ENCODE data around the gene NEK6. TPM values are rescaled to one million over a fixed set of nuclear protein-coding genes. Genes with fewer than 3 reads are reported as not detected.

The NEK6 gene
- total and polyA plus RNA-seq, 4 donors: 19.0 to 86.2 (median 53.1) TPM

GRCh38 chr9:124364141-124364540, 106.4 kb downstream of the NEK6 start:
- no peaks in the 10 kb centered on the region for H3K27me3 ChIP-seq (ENCODE audit: control insufficient read depth in 3 of 3, insufficient read depth in 3 of 3, low read length in 2 of 3)
- no peak overlapping the region for H3K4me3 ChIP-seq
- no peak overlapping the region for H3K9ac ChIP-seq (ENCODE audit: insufficient read depth in 1 of 2, low read length in 2 of 2)
- peaks cover 0 to 8% (median 0%) of the 10 kb centered on the region in 5 donors for H3K4me1 ChIP-seq (ENCODE audit: control insufficient read depth in 5 of 5, insufficient read depth in 5 of 5, low read length in 5 of 5)
- no peak overlapping the region for H3K27ac ChIP-seq (ENCODE audit: low read depth in 1 of 2, low read length in 1 of 2)
- H3K36me3 ChIP-seq (ENCODE audit: control insufficient read depth in 4 of 4, insufficient read depth in 4 of 4, low read length in 4 of 4): peaks cover 0 to 6% (median 4%) of the 10 kb centered on the region in 4 donors
- ATAC-seq (ENCODE audit: insufficient read depth, low FRiP score): no peak
- no peak for DNase-seq
- TF ChIP-seq CTCF (IDR thresholded peaks at IDR 0.05; ENCODE audit: control extremely low read depth, extremely low read depth): no peak
- 88 to 96% methylated on average over 4 of the region's 4 CpGs for WGBS, 2 donors
- H3K9me3 ChIP-seq (ENCODE audit: control insufficient read depth in 4 of 4, insufficient read depth in 3 of 4, low read length in 3 of 4): peaks cover 0 to 2% (median 0%) of the 10 kb centered on the region in 4 donors

- H3K36me3 ChIP-seq (ENCODE audit: control insufficient read depth in 4 of 4, insufficient read depth in 4 of 4, low read length in 4 of 4): peaks cover 0 to 6% (median 4%) of the 10 kb centered on the region in 4 donors
- H3K9me3 ChIP-seq (ENCODE audit: control insufficient read depth in 4 of 4, insufficient read depth in 3 of 4, low read length in 3 of 4): peaks cover 0 to 2% (median 0%) of the 10 kb centered on the region in 4 donors
- DNase-seq: no peak
- H3K27me3 ChIP-seq (ENCODE audit: control insufficient read depth in 3 of 3, insufficient read depth in 3 of 3, low read length in 2 of 3): no peaks in the 10 kb centered on the region
- no peak for TF ChIP-seq CTCF (IDR thresholded peaks at IDR 0.05; ENCODE audit: control extremely low read depth, extremely low read depth)
- 91 to 92% methylated on average over 8 of the region's 8 CpGs for WGBS, 2 donors
- peaks cover 0 to 9% (median 2%) of the 10 kb centered on the region in 5 donors for H3K4me1 ChIP-seq (ENCODE audit: control insufficient read depth in 5 of 5, insufficient read depth in 5 of 5, low read length in 5 of 5)
- H3K9ac ChIP-seq (ENCODE audit: insufficient read depth in 1 of 2, low read length in 2 of 2): no peak overlapping the region
- ATAC-seq (ENCODE audit: insufficient read depth, low FRiP score): no peak
- H3K4me3 ChIP-seq: no peak overlapping the region
- H3K27ac ChIP-seq (ENCODE audit: low read depth in 1 of 2, low read length in 1 of 2): no peak overlapping the region
Observed at GRCh38 chr9:124365036-124365435, 107.3 kb downstream of the NEK6 start.

GRCh38 chr9:124366476-124367220, 108.9 kb downstream of the NEK6 start:
- no peak for ATAC-seq (ENCODE audit: insufficient read depth, low FRiP score)
- no peak for TF ChIP-seq CTCF (IDR thresholded peaks at IDR 0.05; ENCODE audit: control extremely low read depth, extremely low read depth)
- no peak overlapping the region for H3K9ac ChIP-seq (ENCODE audit: insufficient read depth in 1 of 2, low read length in 2 of 2)
- no peak overlapping the region for H3K4me3 ChIP-seq
- peaks cover 0 to 2% (median 0%) of the 10 kb centered on the region in 4 donors for H3K9me3 ChIP-seq (ENCODE audit: control insufficient read depth in 4 of 4, insufficient read depth in 3 of 4, low read length in 3 of 4)
- H3K27ac ChIP-seq (ENCODE audit: low read depth in 1 of 2, low read length in 1 of 2): no peak overlapping the region
- peaks cover 0 to 6% (median 3%) of the 10 kb centered on the region in 4 donors for H3K36me3 ChIP-seq (ENCODE audit: control insufficient read depth in 4 of 4, insufficient read depth in 4 of 4, low read length in 4 of 4)
- WGBS, 2 donors: 57 to 87% methylated on average over 10 of the region's 10 CpGs
- H3K4me1 ChIP-seq (ENCODE audit: control insufficient read depth in 5 of 5, insufficient read depth in 5 of 5, low read length in 5 of 5): peaks cover 0 to 9% (median 2%) of the 10 kb centered on the region in 5 donors
- no peaks in the 10 kb centered on the region for H3K27me3 ChIP-seq (ENCODE audit: control insufficient read depth in 3 of 3, insufficient read depth in 3 of 3, low read length in 2 of 3)
- no peak for DNase-seq
